ENCODE results near the gene MCC. TPM values are rescaled to one million over a fixed set of nuclear protein-coding genes. Genes with fewer than 3 reads are reported as not detected.

Gene MCC
- total RNA-seq, 1 experiment from 2014 or later: 7.6 TPM

GRCh38 chr5:113503146-113503545, 14.9 kb upstream of the MCC start:
- no peaks in the 10 kb centered on the region for H3K79me2 ChIP-seq (ENCODE audit: insufficient read depth, low read length)
- no peak overlapping the region for H2BK20ac ChIP-seq (ENCODE audit: low read depth, low read length, poor library complexity, severe bottlenecking)
- no peak overlapping the region for H4K91ac ChIP-seq (ENCODE audit: insufficient read length, low read depth, low read length)
- Mint-ChIP-seq H3K4me1 (no peaks in the 10 kb centered on the region), H3K27me3 (ENCODE audit: low read depth) (no peaks in the 10 kb centered on the region; the same call in 1 of the 2 replicates), H3K4me3 (no peak overlapping the region), H3K9me3 (no peaks in the 10 kb centered on the region), H3K27ac (no peak overlapping the region), H3K36me3 (ENCODE audit: insufficient read depth in 1 of 3, low read depth in 3 of 3) (no peaks in the 10 kb centered on the region)
- no peak overlapping the region for H3K9ac ChIP-seq (ENCODE audit: extremely low read depth, insufficient read length, low read length)
- no peaks in the 10 kb centered on the region for H3K9me3 ChIP-seq (ENCODE audit: control insufficient read depth, low read depth, low read length)
- H2AK5ac ChIP-seq (ENCODE audit: insufficient read length, low read length): no peak overlapping the region
- no peak overlapping the region for H2BK120ac ChIP-seq (ENCODE audit: low read depth, low read length, poor library complexity, severe bottlenecking)
- no peaks in the 10 kb centered on the region for H3K79me1 ChIP-seq (ENCODE audit: insufficient read depth, low read depth, low read length, poor library complexity, severe bottlenecking)
- H3K23ac ChIP-seq (ENCODE audit: insufficient read length, low read depth, low read length): no peak overlapping the region
- H3K4ac ChIP-seq (ENCODE audit: low read depth, low read length): no peak overlapping the region
- H2BK12ac ChIP-seq (ENCODE audit: insufficient read length, low read depth, low read length): no peak overlapping the region
- H2AFZ ChIP-seq (ENCODE audit: low read length): no peak overlapping the region
- no peak overlapping the region for H3K56ac ChIP-seq (ENCODE audit: insufficient read length, low read depth, low read length)
- H3K27me3 ChIP-seq (ENCODE audit: insufficient read depth, low read length): no peaks in the 10 kb centered on the region
- H2BK5ac ChIP-seq (ENCODE audit: insufficient read length, low read length): no peak overlapping the region
- no peaks in the 10 kb centered on the region for H3K23me2 ChIP-seq (ENCODE audit: insufficient read length, low read depth, low read length, poor library complexity, severe bottlenecking)
- H4K8ac ChIP-seq (replicated peaks; ENCODE audit: insufficient read length, low read depth, low read length): no peak overlapping the region
- H4K20me1 ChIP-seq (ENCODE audit: control insufficient read depth, insufficient read depth, insufficient read length): no peaks in the 10 kb centered on the region
- H3K18ac ChIP-seq (ENCODE audit: insufficient read length, low read depth, low read length): no peak overlapping the region
- no peak overlapping the region for H3K14ac ChIP-seq (ENCODE audit: insufficient read depth, low read length)
- no peaks in the 10 kb centered on the region for H3K4me1 ChIP-seq (ENCODE audit: insufficient read depth, low read length)
- TF ChIP-seq CTCF (conservative IDR thresholded peaks at IDR 0.05): no peak
- WGBS (ENCODE audit: extremely low coverage, insufficient read length, low lambda C conversion rate): no CpG with 5 or more reads among the region's 1 CpG
- no peak for DNase-seq
- H3T11ph ChIP-seq (ENCODE audit: low read length): no peak overlapping the region
- no peak overlapping the region for H4K5ac ChIP-seq (ENCODE audit: insufficient read length, low read depth, low read length)
- H3K4me2 ChIP-seq (ENCODE audit: insufficient read depth, insufficient read length, low read length): no peak overlapping the region
- H3K27ac ChIP-seq (ENCODE audit: insufficient read length, low read depth, low read length): no peak overlapping the region
- H2BK15ac ChIP-seq (ENCODE audit: low read depth, low read length): no peak overlapping the region

Measured in H9 (cell line).